Ovary (tissue), 9 donors: Measurements from ENCODE around the gene BTNL2. TPM values are rescaled to one million over a fixed set of nuclear protein-coding genes. Genes with fewer than 3 reads are reported as not detected.

Source experiments
- DNase-seq, 5 donors: peaks; one replicate each; pipeline ENCODE4 v3.0.0-alpha.2; 2019 to 2020
- H3K27ac ChIP-seq, 2 donors: fragments of 200-600 bp; one replicate each; pipeline versions ENCODE4 v1.5.1 to v1.8.0; 2019 to 2022
- H3K27me3 ChIP-seq: fragments of 200-600 bp; one replicate; pipeline ENCODE4 v1.8.0; 2022
- H3K36me3 ChIP-seq: fragments of 200-600 bp; sonication (generic); one replicate; pipeline ENCODE4 v1.5.1; 2019
- H3K4me1 ChIP-seq: one replicate; pipeline ENCODE4 v1.8.1; 2013; ENCODE audit warnings: mild to moderate bottlenecking, moderate library complexity; ENCODE audit not compliant: insufficient read depth
- H3K4me3 ChIP-seq: fragments of 200-600 bp; sonication (generic); one replicate; pipeline ENCODE4 v1.5.1; 2017
- H3K9me3 ChIP-seq, 2 donors: fragments of 200-600 bp in 1 of 2; sonication (generic) in 1 of 2; one replicate each; pipeline versions ENCODE4 v1.5.1 to v1.8.1; 2013 to 2019; ENCODE audit warnings: mild to moderate bottlenecking in 1 of 2, moderate library complexity in 1 of 2
- EP300 ChIP-seq: sonication (generic); formaldehyde crosslinking; IDR thresholded peaks from one replicate; pipeline ENCODE4 v1.6.1; 2017; ENCODE audit warnings: antibody characterized with exemption
- POLR2A ChIP-seq: fragments of 450-650 bp; IDR thresholded peaks from one replicate; pipeline ENCODE4 v1.6.1; 2017; ENCODE audit warnings: antibody characterized with exemption, mild to moderate bottlenecking, moderate library complexity
- WGBS, 3 donors: extraction: QIAGEN DNeasy Blood & Tissue Kit in 1 of 3; methylation state at CpG; one replicate each; pipeline versions ENCODE4 v1.1.5 to v1.1.7; 2013 to 2017; 5-methylcytosine and 5-hydroxymethylcytosine counted together
- intact Hi-C, 4 donors: fragments of 100-400 bp; cut with DNase I; formaldehyde crosslinking; loops; one replicate each; pipeline versions ENCODE4 v1.11.0 to v1.15.1; 2022 to 2023
- polyA plus RNA-seq, 2 donors: library from polyadenylated mRNA; stranded (reverse); fragments of 200-250 nt in 1 of 2; fragments of 350-450 nt in 1 of 2; fragmentation: Illumina TruSeq in 1 of 2; extraction: RNeasy Lipid Tissue Mini Kit (QIAGEN cat#74804) in 1 of 2; gene quantifications; one replicate each; pipeline ENCODE4 v1.2.3, GENCODE V29; 2013 to 2014
- total RNA-seq, 7 donors: library from RNA; depleted of rRNA in 2 of 7; stranded (reverse); fragments of >200 nt in 2 of 7; fragmentation: NEBNext Ultra II Directional in 3 of 7; extraction: Animal tissue kit (Norgen Biotek cat#: 25700) in 3 of 7; gene quantifications; one replicate each; pipeline versions ENCODE4 v1.1.0 to v1.2.4, GENCODE V29; 2016 to 2023
- TF ChIP-seq, protein P1 (sequence below), 3 donors: fragments of 450-650 bp in 2 of 3; fragments of 200-600 bp in 1 of 3; IDR thresholded peaks; one replicate each; pipeline versions ENCODE4 v1.5.1 to v1.8.0; 2016 to 2022; ENCODE audit warnings: antibody characterized with exemption in 3 of 3, mild to moderate bottlenecking in 1 of 3
- donor health status: DM: no; HTN: no; CAD: no; lungs with moderate emphysema.
- donor health status: DM: no; HTN: no; CAD: no.
- donor health status: Bipolar disorder and iron deficiency.
- donor health status: DM: yes; HTN: yes; CAD: no.
- donor health status: DM: no; HTN: no; CAD: no.
- donor health status: DM: yes; HTN: yes; CAD: no.

Gene BTNL2
- total and polyA plus RNA-seq, 9 donors: not detected

DNA sequence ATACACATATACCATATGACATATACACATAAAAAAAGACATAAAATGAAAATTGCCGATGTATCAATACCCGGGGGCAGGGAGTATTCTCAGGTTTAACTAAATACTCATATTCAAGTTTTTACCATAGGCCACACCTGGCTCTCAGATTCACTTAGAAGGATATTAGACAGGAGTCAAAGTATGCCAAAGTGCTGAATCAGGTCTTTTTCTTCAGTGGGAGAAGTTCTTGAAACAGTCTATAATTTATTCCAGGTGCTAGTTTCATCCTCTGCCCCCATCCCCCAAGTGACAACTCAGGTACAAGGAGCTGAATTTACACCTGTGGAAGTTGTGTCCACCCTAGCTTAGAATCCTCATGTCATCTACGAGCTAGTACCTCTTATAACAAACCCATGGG is 24.2 kb upstream of the BTNL2 start:
- no peak for TF ChIP-seq EP300
- no peak for TF ChIP-seq POLR2A
- TF ChIP-seq, protein P1, sequence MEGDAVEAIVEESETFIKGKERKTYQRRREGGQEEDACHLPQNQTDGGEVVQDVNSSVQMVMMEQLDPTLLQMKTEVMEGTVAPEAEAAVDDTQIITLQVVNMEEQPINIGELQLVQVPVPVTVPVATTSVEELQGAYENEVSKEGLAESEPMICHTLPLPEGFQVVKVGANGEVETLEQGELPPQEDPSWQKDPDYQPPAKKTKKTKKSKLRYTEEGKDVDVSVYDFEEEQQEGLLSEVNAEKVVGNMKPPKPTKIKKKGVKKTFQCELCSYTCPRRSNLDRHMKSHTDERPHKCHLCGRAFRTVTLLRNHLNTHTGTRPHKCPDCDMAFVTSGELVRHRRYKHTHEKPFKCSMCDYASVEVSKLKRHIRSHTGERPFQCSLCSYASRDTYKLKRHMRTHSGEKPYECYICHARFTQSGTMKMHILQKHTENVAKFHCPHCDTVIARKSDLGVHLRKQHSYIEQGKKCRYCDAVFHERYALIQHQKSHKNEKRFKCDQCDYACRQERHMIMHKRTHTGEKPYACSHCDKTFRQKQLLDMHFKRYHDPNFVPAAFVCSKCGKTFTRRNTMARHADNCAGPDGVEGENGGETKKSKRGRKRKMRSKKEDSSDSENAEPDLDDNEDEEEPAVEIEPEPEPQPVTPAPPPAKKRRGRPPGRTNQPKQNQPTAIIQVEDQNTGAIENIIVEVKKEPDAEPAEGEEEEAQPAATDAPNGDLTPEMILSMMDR (IDR thresholded peaks at IDR 0.05): no peak
- DNase-seq: no peak
- Histone ChIP-seq H3K27me3 (peaks cover 3% of the 10 kb centered on the region), H3K4me1 (no peaks in the 10 kb centered on the region), H3K9me3 (no peaks in the 10 kb centered on the region), H3K4me3 (no peak overlapping the region), H3K36me3 (no peaks in the 10 kb centered on the region), H3K27ac (no peak overlapping the region)
- intact Hi-C loops: loop anchor here in 3 of 4 donors (5.0 to 10.0 kb wide), 3 partner anchors 264 to 274 kb away; no protein-coding TSS in a partner anchor
- 54 to 82% (median 72%) methylated on average over 3 of the region's 3 CpGs for WGBS, 3 donors

DNA sequence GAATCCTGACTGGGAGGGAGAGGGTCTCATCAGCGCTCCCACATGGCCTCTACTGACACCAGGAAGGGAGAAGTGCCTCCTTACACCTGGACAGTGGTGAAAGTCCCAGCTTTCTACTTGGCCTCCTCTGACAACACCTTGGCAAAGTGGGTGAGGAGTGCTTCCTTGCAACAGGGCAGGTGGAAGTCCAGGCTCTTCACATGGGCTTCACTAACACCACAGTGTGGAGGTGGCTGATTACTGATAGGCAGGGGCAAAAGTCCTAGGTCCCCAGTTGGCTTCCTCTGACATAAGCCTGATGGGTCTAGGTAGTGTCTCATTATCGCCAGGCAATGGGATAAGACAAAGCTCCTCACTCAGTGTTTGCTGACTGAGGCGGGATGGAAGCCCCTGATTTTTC is 23.2 kb upstream of the BTNL2 start:
- intact Hi-C loops: loop anchor here in 3 of 4 donors (5.0 to 10.0 kb wide), 3 partner anchors 265 to 275 kb away; no protein-coding TSS in a partner anchor
- TF ChIP-seq EP300: no peak
- no peak for TF ChIP-seq POLR2A
- TF ChIP-seq, protein P1 (IDR thresholded peaks at IDR 0.05): no peak
- no peak for DNase-seq
- Histone ChIP-seq H3K27me3 (peaks cover 3% of the 10 kb centered on the region), H3K9me3 (no peaks in the 10 kb centered on the region), H3K4me1 (no peaks in the 10 kb centered on the region), H3K27ac (no peak overlapping the region), H3K4me3 (no peak overlapping the region), H3K36me3 (no peaks in the 10 kb centered on the region)
- WGBS, 3 donors: 86 to 94% (median 90%) methylated on average over 3 of the region's 3 CpGs

DNA sequence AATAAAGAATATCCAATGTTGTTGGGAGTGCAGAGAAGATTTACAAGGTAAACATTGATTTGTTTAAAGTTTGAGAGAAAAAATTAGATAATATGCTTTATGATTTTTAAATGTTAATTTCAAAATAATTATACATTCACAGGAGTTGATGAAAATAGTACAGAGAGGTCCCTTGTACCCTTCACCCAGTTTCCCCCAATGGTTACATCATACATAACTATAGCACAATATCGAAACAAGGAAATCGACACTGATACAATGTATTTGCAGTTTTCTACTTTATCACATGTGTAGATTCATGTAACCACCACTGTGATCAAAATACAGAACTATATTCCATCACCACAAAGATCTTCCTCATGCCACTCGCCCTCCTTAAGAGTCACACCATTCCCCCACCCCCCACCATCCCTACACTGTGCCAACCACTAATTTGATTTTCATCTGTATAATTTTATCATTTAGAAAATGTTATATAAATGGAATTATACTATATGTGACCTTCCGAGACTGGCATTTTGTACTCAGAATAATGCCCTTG is 21.0 kb upstream of the BTNL2 start:
- H3K36me3 ChIP-seq: no peaks in the 10 kb centered on the region
- intact Hi-C loops: no loop called here
- WGBS, 3 donors: 82 to 96% (median 83%) methylated on average over 4 of the region's 4 CpGs
- H3K4me1 ChIP-seq: no peaks in the 10 kb centered on the region
- H3K27ac ChIP-seq: no peak overlapping the region
- H3K27me3 ChIP-seq: peaks cover 3% of the 10 kb centered on the region
- no peak for DNase-seq
- H3K9me3 ChIP-seq: no peaks in the 10 kb centered on the region
- TF ChIP-seq EP300: no peak
- TF ChIP-seq, protein P1 (IDR thresholded peaks at IDR 0.05): no peak
- no peak for TF ChIP-seq POLR2A
- H3K4me3 ChIP-seq: no peak overlapping the region

DNA sequence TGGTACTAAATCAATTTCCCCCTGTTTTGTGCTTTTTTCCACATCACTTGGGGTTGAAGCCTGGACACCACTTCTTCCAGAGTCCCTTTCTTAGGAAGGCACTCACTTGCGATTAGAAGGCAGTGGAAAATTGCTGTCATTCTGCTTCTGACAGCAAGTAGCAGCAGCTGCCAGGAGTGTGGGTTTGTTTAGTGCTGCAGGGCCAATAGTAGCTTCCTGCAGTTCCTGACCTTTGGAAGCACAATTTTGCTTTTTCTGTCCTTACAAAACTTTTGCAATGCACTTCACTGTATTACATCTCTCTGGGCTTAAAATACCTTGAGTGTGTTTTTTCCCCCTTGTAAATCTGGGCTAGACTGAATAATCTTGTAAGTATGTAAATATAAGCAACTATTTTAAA is 20.2 kb upstream of the BTNL2 start:
- Histone ChIP-seq H3K27me3 (peaks cover 3% of the 10 kb centered on the region), H3K4me3 (no peak overlapping the region), H3K27ac (no peak overlapping the region), H3K36me3 (no peaks in the 10 kb centered on the region), H3K9me3 (no peaks in the 10 kb centered on the region), H3K4me1 (no peaks in the 10 kb centered on the region)
- intact Hi-C loops: no loop called here
- no peak for DNase-seq
- no peak for TF ChIP-seq POLR2A
- TF ChIP-seq EP300: no peak
- TF ChIP-seq, protein P1 (IDR thresholded peaks at IDR 0.05): no peak
- 18 to 36% (median 32%) methylated on average over 1 of the region's 1 CpG for WGBS, 3 donors
